HG03064 (cell line): Measurements from ENCODE around the gene ACCSL.

Experiments
- ATAC-seq: cut with Tn5 transposase; IDR thresholded peaks from one replicate; pipeline ENCODE4 v1.9.1; 2021; ENCODE audit warnings: low read depth; ENCODE audit not compliant: unreplicated experiment

The ACCSL gene

DNA sequence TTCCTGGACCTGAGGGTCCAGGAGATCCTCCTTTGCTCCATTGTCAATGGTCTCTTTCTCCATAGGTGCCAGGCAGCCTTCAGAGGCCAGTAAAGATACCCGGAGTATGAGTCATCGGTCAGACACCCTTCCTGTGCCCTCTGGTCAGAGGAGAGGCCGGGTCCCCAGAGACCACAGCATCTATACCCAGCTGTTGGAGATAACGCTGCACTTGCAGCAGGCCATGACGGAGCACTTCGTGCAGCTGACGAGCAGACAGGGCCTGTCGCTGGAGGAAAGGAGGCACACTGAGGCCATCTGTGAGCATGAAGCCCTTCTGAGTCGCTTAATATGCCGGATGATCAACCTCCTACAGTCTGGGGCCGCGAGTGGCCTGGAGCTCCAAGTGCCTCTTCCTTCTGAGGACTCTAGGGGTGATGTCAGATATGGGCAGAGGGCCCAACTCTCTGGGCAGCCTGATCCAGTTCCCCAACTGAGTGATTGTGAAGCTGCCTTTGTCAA, at the start of gene ACCSL:
Gene ACCSL (plus strand): TSS at position 51 of the 501 bp plus-strand sequence. CDS start 56 bp downstream, at position 107.
- no peak for ATAC-seq

DNA sequence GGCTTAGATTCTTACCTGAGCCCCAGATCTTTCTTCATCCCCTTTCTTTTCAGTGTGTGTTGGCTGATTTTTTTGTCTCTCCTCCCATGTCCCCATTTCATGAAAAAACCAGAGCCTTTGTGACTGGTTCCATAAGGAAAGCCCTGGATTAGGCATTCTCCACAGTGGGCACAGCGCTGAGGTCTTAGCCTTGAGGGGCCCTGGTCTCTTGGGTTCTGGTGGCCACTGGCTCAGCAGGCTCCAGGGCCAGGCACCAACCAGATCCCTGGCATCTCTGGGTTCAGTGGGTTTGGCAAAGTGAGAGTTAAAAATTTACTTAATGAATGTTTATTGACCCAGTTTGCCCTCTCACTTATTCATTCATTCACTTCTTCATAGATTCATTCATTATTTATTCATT, 49.5 kb upstream of the ACCSL start:
- ATAC-seq = no peak

DNA sequence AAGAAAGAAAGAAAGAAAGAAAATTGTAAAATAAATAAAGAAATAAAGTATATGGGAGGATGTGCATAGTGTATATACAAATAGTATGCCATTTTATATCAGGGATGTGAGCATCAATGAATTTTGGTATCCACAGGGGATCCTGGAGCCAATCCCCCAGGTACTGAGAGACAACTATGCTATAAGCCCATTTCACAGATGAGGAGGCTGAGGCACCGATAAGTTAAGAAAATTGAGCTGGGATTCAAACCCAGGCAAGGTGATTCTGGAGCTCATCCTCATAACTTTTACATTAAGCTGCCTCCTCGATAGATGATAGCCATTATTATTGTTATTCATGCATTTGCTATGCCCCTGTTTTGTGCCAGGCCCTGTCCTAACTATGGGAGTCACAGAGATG, 47.0 kb upstream of the ACCSL start:
- no peak for ATAC-seq

DNA sequence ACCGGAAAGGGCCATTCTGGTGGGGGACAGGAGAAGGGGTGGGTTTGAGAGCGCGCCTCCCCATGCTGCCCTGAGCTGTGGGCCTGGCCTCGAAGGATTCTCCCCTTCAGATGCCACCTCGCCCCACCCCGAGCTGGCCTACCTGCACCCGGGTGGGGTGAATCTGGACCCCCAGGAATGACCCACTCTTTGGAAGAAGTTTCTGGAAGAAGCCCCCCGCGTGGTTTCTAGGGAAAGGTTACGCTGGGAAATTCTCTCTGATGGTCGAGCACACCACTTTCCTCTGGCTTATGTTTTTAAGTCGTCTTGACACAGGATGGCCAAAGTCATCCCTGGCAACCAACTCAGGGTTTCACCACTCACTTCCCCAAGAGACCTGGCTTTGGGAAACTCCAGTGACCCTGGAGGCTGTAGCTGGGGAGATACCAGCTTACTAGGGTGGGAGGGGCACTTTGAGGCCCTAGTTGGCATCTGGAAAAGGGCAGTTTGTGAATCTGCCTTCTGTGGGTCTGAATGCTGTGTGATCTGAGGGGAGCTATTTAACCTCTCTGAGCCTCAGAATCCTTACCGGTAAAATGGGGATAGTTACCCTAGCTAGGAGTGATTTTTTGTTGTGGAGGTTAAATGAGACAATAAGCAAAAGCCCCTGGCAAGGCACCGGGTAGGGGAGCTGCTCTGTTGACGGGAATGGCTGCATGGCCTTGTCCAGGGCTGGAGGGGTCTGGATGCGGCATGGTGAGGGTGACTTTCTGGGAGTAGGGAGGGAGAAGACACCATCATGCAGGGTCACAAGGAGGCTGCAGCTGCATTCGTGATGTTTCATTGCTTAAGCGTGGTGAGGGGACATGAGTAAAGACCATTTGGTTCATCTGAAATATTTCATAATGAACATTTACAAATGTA, 45.3 kb upstream of the ACCSL start:
- ATAC-seq = no peak

DNA sequence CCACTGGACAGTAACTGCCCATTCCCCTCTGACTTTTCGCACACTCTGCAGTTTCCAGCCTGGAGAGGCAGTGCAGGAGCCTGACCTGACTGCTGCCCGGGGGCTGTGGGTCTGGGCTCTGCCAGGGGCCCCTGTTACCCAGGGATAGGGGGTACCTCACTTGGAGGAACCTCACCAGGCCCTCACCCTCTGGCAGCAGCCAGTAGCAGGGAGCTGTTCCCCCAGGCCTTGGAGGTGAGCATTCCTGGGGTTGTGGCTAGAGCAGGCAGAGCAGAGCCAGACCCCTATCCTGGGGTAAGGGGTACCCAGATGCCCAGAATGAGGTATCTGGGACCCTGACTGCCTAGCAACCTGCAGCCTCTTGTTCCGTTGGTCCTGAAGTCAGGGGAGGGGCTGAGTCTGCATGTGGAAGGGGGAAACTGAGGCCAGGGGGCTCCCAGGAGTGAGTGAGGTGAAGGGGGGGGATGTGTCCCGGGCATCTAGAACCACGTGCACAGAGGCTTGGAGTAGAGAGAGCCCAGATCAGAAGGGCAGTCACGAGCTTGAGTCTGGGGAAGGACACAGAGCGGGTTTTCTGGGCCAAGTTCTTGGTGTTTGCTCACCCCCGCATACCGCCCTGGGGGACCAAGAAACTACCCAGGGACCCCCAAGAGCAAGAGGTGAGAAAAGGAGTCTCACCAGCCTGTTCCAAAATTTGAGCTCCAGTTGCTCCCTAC, 43.9 kb upstream of the ACCSL start:
- ATAC-seq = no peak

DNA sequence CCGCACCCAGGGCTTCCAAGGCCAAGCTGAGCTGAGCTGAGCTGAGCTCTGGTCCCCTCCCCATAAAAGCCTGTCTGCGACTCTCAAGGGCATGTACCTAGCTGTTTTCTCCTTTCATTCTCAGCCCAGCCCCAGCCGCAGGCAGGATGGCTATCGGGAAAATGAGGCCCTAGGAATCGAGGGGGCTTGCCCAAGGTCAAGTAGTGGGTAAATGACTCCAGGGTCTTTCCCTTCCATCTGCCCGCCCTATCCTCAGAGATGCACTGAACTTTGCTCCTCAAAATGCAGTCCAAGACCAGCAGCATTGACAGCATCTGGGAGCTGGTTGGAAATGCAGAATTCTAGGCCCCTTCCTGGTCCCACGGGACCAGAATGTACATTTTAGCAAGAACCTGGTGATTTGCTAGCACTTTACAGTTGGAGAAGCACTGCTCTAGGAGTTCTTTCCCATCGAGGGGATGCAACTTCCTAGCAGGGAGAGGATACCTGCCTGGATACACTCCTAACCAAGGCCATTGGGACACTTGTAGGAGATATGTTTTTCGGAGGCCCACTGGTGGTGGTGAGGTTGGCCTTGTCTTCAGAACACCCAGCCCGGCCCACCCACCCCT, 43.2 kb upstream of the ACCSL start:
- no peak for ATAC-seq

DNA sequence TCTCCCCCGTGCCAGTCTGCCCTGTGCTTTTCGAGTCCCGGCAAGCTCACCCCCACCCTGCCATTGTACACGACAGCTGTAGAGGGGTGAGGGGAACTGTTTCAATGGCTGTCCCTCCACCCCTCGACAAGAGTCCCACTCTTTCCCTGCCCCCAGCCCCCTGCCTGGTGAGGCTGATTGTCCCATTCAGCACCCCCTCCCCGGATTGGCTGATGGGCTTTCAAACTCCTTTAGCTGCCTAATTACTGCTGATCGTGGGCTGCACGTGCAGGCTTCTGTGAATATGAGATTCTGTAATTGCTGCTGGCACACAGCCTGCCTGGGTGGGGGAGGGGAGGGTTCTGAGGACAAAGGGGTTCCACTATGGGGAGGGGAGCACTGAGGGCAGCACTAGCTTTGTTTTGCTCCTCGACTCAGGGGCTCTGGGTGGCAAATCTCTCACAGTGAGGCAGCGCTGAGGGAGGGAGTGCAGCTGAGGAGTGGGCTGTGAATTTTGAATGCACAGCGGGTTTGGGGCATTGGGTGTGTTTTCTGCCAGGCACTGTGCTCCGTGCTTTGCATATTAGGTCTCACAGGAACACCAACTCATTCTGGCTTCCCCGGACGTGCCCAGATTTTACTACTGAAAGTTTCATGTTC, 42.6 kb upstream of the ACCSL start:
- no peak for ATAC-seq

DNA sequence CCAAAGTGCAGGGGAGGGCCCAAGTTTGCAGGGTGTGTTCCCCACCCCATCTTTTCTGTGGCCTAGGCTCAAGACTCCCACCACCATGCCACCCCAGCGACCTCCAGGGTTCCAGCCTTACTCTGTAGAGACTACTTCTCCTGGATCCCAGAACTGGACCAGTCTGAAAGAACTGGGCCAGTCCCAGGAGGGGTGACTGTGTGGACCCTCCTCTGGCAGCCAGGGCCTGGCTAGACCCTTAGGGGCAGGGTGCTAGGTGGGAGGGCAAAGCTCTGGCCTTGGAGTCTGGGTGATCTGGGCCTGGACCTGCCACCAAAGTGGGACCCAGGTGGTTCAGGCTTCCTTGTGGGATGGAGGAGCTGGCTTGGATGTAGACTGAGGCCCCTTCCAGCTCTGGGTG, 41.8 kb upstream of the ACCSL start:
- ATAC-seq = no peak

DNA sequence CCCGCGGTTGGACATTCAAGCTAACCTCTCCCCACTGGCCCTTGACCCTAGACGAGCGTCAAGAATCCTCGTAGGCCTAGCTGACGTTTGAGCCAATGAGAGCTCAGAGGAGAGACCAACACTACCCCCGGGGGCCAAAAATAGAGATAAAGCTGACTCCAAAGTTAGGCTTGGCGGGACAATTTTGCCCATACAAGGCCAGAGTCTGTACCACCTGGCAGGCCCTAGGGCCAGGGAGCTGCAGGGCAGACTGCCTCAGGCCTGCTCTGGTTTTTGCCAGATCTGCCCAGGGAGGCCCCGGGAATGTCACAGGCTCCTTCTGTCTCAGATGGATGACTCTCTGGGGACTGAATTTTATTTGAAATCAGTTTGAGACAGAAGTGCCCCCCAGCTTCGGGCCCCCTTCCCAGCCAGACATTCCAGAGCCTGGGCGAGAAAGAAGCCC, 40.8 kb upstream of the ACCSL start:
- ATAC-seq = no peak

DNA sequence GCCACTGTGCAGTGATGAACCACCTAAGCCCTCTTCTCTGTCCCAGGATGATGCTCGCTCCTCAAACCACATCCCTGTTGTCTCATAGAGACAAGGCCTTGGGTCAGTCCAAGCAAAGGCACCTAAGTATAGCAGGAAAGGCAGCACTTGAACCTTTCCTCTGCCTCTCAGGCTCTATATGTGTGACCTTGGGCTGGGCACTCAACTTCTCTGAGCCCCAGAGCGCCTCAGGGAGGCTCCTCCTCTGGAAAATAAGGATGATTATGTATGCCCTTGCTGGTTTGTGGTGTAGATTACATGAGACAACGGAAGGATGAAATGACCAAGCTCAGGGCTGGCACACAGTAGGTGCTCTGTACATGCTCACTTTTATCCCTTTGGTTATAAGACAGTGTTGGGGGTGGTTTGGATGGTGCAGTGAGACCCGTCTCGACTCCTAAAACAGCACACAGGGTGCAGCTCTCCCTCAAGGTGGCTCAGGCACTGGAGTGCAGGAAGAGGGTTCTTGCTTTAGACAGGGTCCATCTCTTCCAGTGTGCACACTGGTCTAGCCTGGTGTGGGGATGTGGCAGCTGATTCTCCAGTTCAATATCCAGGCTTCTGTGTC, 40.2 kb upstream of the ACCSL start:
- no peak for ATAC-seq

DNA sequence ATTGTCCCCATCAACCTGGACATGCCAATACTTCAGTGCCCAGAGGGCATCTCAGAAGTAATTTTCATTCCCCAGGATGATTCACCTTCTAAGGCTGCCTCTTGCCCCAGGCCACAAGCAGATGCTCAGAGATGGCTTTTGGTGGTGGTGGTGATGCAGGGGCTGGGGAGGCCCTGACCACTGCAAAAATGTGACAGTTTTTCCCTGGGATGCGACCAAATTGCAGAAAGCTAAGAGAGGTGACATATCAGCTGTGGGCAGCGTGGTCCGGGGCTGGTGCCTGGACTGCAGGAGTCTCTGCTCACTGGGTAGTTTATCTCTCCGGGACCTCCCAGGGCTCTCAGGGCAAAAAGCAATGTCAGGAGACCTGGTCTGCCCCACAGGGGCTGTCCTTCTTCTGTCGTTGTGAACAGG, 39.7 kb upstream of the ACCSL start:
- ATAC-seq = no peak

DNA sequence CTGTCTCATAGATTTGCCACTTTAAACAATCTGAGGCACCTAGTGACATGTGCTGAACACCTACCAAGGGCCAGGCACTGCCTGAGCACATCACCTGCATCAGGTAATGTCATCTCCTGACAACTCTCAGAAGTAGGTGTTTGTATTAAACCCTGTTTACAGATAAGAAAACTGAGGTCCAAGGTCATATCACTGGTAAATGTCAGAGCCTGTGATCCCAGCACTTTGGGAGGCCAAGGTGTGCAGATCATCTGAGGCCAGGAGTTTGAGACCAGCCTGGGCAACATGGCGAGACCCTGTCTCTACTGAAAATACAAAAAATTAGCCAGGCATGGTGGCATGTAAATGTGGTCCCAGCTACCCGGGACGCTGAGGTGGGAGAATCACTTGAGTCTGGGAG, 39.1 kb upstream of the ACCSL start:
- ATAC-seq = no peak

DNA sequence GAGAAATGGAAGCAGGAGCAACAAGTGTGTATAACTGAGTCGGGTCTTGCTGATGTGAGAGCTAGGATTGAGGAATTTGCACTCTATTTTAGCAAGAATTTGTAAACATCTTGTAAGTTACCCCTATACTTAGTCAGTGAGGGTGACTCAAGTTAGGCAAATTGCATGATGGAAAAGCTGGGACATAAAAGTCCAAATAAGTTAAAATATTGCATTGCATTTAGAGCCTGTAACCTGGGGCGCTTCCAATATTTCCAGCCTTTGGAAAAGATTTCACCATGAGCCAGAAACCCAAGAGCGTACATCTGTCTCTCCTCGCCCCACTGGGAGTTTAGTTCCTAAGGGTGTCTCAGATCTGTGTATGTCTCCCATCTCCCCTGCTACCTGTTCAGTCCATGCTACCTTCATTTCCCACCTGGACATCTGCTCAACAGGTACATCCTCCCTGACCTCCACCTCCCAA, 37.0 kb upstream of the ACCSL start:
- ATAC-seq = no peak

DNA sequence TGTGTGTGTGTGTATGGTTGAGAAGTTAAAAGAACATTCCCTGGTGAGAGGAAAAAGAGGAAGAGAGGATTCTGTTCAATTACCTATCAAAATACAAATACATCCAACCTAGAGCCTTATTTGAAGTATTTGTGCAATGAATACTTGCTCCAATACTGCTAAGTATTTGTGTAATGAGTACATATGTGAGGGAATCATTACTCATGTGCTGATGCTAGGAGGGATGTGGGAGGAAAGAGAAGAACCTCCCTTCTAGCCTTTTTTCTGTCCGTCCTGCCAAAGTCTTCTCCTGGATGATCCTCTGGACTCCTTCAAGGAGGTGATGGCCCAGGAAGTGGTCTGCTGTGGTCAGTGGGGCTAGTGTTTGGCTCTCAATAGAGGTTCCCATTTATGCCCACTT, 36.0 kb upstream of the ACCSL start:
- ATAC-seq = no peak

DNA sequence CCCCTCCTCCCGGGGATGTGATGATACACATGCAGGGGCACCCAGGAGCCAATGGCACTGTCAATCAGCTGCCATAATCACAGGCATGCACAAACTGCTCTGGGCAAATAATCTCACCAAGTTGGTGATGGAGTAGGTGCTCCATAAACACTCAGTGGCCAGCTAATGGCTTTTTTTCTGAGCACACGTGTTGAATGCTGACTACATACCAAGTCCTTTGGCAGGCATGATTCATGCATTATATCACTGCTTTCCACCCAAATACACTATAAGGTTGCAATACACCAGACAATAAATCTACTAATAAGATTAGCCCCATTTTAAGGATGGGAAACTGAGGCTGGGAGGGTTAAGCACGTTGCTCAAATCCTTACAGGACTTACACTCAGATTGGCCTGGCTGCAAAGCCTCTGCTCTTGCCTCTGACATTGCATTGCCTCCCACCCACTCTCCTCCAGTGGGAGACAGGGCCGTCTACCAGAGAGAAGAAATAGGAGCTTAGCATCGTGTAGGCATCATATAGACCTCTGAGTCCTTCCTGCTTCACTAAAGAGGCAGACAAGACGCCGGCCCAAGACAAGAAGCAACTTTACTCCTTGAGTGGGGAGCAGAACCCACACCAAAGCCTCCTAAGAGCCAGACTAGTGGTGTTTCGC, 32.7 kb upstream of the ACCSL start:
- ATAC-seq = no peak

DNA sequence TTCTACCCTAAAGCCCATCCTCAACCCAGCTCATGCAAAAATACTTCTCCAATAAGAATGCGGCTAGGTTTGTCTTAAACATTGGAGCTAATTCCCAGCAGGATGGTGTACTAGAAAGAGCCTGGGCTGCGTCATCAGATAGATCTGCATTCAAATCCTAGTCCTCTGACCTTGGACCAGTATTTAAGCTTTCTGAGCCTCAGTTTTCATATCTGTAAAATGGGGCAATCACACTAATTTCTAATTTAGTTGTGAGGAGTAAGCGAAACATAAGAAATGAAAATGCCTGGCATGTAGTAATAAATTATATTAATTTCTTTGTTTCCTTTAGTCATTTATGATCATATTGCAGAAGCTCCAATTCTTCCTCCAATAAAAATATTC, 32.2 kb upstream of the ACCSL start:
- no peak for ATAC-seq

DNA sequence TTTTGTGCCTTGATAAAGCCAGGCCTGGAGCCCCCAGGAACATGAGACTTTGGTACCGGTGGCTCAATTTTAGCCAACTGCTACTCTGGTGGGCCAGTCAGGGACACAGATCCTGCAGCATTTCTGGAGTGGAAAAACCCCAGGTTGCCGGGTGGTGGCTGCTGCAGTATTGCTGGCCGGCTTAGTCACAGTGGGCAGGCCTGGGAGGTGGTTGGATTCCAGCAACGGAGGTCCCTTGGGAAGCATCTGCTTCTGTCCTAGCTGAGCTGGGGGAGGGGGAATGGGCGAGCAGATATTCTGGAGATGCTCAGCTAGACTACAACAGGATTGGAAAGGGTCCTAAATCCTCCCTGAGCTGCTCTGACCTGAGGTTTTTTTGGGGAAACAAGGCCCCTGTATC, 31.6 kb upstream of the ACCSL start:
- ATAC-seq = no peak

DNA sequence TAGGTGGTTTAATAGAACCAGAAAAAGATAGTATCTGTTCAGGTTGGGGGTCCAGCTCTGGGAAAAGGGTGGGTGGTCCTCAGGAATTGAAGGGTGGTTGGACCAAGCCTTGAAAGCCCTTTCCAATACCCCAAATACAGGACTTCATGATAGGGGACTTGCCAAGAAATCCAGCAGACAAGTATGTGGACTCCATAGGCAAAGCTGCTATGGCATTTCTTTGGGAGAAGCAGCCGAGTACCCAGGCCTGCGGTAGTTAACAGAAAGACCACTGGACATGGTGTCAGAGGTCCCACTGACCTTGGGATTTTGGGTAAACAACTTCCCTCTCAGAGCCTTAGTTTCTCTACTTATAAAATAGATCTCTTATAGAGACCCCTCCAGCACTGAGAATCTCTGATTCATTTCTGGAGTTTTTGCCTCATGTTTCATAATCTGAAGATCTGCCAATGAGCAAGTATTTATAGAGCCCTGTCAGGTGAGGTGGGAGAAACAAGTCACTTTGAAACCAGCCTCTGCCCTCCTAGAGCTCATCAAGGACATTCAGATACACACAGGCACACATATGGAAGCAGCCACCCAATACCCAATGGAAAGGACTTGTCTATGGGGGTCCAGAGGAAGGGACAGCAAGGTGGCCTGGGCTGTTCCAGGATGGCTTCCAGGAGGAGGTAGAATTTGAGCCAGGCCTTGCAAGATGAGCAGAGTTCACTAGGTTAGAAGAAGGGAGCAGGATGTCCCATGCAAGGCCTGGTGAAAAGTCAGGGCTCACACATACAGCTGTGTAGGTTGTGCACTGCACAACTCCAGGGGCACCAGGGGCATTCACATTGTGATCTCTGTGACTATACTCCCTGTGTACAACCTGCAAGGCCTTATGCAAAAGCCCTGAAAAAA, 31.0 kb upstream of the ACCSL start:
- no peak for ATAC-seq
